Subcutaneous adipose tissue (tissue), 4 donors: ENCODE measurements around the gene KLRF1. TPM values are rescaled to one million over a fixed set of nuclear protein-coding genes. Genes with fewer than 3 reads are reported as not detected.

Experiments used
- total RNA-seq, 4 donors: library from RNA; depleted of rRNA; stranded (reverse); fragments of >200 nt; gene quantifications; one replicate each; pipeline ENCODE4 v1.1.0, GENCODE V29; 2016
- TF ChIP-seq, protein P1 (sequence below): fragments of 450-650 bp; IDR thresholded peaks from one replicate; pipeline ENCODE4 v1.5.1; 2016; ENCODE audit warnings: low read depth, mild to moderate bottlenecking, control low read depth, antibody characterized with exemption, moderate library complexity

KLRF1 gene
- total RNA-seq, 4 donors from 2014 or later: 0.44 to 3.4 (median 0.90) TPM

DNA sequence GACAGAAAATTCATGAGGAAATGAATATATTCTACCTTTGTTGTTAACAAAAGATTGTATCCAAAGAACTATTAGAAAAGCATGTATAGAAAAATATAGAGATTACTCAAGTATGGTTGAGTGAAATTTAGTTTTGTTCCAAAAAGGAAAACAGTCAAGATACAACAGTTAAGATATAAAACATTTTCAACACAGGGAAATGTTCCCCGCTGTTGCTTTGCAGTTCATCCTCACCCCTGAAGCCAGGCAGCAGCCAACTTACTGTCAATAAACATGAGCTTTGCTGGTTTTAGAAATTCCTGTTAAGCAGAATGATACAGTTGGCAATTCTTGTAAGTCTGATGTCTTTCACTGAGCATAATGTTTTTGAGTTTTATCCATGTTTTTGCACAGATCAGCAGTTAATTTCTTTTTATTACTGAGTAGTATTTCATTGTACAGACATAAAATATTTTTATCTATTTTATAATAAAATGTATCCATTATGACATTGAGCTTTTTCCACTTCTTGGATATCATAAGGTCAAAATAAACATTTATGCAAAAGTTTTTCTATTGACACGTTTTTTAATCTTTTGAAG lies 43.1 kb downstream of the KLRF1 start:
- TF ChIP-seq, protein P1, sequence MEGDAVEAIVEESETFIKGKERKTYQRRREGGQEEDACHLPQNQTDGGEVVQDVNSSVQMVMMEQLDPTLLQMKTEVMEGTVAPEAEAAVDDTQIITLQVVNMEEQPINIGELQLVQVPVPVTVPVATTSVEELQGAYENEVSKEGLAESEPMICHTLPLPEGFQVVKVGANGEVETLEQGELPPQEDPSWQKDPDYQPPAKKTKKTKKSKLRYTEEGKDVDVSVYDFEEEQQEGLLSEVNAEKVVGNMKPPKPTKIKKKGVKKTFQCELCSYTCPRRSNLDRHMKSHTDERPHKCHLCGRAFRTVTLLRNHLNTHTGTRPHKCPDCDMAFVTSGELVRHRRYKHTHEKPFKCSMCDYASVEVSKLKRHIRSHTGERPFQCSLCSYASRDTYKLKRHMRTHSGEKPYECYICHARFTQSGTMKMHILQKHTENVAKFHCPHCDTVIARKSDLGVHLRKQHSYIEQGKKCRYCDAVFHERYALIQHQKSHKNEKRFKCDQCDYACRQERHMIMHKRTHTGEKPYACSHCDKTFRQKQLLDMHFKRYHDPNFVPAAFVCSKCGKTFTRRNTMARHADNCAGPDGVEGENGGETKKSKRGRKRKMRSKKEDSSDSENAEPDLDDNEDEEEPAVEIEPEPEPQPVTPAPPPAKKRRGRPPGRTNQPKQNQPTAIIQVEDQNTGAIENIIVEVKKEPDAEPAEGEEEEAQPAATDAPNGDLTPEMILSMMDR: no peak

DNA sequence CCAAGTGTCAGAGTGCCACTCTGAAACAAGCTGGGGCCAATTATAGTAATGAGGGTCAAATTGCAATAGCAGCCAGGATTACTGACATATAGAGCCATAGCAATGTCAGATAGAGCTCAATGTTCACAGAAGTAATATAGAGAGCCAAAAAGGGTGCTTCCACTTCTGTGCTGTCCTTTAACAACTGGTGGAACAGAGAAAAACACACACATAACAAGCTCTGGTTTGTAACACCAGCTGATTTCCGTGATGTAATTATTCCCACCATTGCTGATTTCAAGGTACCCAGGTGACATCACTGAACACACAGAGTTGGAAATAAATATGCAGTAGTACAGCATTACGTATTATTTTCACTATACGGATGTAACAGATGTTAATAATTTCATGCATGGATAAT lies 44.9 kb downstream of the KLRF1 start:
- TF ChIP-seq, protein P1: no peak

DNA sequence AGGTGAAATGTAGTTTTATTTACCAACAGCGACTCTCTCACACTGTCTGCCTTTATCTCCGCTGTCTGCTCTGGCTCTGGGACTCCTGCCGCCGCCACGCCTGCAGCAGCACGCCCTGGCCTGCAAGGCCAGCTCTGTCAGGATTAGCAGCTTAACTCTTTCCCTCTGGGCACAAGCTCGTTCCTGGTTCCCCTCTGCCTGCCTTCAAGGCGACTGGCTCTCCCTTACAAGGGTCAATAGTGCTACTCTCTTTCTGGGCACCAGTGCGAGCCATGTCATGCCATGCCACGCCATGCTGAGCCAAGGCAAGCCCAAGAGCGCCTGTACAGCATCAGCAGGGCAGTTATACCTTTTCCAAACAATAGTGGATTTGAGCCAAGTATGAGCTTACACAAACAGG lies 45.5 kb downstream of the KLRF1 start:
- TF ChIP-seq, protein P1: no peak

DNA sequence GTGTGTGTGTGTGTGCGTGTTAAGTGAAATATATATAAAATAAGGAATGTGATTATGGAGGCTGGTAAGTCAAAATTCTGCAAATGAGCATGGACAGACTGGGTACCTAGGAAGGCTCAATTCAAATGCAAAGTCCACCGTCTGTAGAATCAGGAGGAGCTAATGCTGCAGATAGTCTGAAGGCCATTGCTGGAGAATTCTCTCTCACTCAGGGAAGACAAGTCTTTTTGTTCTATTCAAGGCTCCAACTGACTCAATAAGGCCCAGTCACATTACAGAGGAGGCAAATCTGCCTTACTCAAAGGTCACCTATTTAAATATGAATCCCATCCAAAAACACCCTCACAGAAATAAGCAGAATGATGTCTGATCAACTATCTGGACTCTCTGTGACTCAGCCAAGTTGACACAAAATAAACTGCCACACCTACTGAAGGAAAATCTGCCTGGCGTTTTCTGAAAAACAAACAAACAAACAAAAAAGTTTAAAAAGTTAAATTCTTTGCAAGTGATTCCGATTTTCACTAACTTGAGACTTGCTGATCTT lies 53.3 kb downstream of the KLRF1 start:
- TF ChIP-seq, protein P1: no peak

DNA sequence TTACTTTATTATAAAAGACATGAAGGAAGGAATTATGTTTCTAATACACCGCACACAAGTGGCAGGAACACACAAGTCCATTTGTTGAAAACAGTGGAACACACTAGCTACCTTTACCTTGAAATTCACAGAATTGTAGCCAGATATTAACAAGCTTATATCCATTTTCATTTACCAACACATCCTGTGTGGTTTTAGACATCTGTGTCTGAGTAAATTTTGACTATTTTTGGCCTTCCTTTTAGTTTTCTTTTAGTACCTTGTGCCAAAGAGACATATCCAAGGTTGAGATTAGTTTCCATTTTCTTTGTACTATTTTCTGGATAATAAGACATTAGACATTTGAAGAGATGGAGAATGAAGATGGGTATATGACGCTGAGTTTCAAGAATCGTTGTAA lies 54.0 kb downstream of the KLRF1 start, which contains the start of gene KLRF2:
Gene KLRF2, plus strand, starts transcription at position 244 of the 400 bp plus-strand sequence. Its CDS starts 107 bp downstream, at position 351.
- TF ChIP-seq, protein P1: no peak

DNA sequence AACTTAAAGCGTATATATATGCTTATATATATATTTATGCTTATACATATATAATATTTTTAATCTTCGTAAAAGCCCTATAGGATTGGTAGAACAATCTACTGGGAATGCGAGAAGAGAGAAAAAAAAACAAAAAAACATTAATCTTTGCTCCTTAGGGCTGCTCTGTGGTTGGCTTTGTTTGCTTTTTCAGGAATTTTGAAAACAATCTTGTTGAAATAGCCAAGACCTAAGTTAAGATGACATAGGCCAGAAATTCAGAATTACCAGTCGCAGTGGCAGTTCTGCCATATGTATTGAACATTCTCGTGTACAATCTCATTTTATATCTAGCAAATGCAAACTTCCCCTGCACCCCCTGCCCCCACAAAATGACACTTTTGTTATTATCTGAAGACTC lies 54.7 kb downstream of the KLRF1 start:
- TF ChIP-seq, protein P1: no peak

DNA sequence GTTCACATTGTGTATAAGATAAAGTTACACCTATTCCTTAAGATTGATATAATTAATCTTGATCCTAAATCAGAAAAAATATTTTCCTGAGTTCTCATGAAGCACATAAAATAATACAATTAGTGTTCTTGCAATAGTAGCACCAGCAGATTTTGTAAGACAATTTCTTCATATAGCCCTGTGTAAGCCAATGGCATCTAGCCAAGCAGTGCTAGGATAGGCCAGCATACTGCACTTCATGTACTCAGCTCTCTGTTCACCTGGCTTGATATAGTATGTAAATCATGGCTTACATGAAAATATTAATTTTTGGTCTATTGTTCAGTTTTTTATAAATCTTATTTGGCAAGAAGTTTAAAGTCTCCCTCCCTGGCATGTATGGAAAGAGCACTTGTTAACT lies 55.9 kb downstream of the KLRF1 start:
- TF ChIP-seq, protein P1: no peak
